GM12801 (cell line): ENCODE data around the gene FBXL14.

Source experiments
- TF ChIP-seq, protein P1 (sequence below): IDR thresholded peaks from one replicate; pipeline ENCODE4 v1.5.1; 2011; ENCODE audit warnings: control low read depth; ENCODE audit not compliant: insufficient read length; ENCODE audit errors: extremely low read depth

FBXL14 gene

DNA sequence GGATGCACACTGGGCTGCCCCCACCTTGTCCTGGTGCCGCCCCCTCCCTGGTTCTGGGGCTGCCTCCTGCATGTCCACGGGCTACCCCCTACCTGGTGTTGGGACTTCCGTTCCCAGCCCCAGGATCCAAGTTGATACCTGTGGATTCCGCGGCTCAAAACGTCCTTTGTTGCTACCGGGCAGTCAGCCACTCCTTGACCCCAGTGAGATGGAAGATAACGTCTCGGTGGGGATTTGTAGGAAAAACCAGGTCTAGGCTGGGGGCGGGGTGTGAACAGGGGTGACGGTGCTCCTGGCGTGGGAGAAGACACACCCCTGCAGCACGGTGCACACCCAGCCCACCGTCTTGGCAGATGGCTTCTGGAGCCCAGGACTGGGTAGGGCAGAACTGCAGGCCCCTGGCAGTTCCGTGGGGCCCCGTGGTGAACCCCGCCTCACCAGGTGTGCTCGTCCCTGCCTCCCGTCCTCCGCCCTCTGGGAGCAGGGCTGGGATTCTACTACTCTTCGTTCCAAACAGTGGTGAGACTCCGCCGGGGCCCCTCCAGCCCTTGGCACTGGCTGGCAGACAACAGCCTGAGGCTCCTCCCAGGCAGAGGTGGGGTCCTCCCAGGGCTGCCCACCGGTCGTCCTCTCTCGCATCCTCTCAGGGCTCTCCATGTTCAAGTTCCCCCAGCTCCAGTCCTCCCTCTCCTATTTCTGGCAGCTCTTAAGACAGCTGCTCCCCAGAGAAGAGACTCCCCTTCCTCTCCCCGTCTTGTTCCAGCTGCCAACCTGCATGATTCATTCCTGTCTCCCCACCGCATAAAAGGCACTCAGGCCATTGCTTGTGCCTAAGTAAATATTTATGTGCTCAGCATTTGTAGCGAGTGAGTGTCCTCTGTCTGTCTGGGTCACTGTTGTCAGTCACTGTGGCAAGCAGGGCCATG lies 75.5 kb downstream of the FBXL14 start:
- TF ChIP-seq, protein P1, sequence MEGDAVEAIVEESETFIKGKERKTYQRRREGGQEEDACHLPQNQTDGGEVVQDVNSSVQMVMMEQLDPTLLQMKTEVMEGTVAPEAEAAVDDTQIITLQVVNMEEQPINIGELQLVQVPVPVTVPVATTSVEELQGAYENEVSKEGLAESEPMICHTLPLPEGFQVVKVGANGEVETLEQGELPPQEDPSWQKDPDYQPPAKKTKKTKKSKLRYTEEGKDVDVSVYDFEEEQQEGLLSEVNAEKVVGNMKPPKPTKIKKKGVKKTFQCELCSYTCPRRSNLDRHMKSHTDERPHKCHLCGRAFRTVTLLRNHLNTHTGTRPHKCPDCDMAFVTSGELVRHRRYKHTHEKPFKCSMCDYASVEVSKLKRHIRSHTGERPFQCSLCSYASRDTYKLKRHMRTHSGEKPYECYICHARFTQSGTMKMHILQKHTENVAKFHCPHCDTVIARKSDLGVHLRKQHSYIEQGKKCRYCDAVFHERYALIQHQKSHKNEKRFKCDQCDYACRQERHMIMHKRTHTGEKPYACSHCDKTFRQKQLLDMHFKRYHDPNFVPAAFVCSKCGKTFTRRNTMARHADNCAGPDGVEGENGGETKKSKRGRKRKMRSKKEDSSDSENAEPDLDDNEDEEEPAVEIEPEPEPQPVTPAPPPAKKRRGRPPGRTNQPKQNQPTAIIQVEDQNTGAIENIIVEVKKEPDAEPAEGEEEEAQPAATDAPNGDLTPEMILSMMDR = no peak

DNA sequence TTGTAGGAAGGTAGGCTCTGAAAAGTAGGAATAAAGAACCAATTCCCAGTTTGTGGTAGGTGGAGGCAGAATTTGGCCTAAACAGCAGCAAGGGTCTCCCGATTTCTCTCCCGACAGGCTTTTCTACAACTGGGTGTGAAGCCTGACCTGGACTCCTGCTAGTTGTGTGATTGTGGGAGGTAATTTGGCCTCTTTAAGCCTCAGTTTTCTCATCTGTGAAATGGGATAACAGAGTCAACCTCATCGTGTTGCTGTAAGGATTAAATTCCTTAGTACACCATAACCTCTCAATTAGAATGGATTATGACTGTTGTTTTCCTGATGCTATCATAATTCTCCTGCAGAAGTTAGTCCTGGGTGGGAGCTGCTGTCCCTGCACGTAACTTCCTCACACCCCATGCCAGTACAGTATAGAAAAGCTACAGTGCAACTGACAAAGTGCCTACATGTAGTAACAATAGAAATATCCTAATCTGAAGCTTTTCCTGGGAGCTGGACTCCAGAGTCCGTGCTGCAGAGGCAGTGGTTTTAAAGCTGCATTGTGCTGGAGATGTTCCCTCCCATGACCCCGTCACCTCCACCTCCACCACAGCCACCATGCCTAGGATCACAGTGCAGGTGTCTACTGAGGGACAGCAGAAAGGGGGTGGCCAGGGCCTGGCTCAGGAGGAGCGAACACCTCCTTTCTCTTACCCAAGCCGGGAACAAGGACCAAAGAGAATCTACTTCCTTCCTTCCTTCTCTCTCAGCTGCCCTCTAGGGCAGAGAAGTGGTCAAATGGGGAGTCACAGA lies 76.5 kb downstream of the FBXL14 start:
- TF ChIP-seq, protein P1 = no peak

DNA sequence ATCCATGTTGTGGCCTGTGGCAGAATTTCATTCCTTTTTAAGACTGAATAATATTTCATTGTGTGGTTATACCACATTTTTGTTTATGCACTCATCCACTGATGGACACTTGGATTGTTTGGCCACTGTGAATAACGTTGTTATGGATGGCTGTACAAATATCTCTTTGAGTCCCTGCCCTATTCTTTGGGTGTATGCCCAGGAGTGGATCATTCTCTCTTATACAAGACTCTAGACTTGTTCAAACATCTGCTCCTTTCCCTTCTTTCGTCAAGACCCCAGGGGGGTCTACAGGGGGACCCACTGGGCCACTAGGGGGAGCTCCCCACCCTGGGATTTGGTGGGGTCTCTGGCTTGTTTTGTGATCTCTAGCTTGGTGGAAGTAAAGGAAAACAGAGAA lies 77.4 kb downstream of the FBXL14 start:
- TF ChIP-seq, protein P1 = no peak
